Spleen (tissue), 11 donors: ENCODE results near the gene DECR2. TPM values are rescaled to one million over a fixed set of nuclear protein-coding genes. Genes with fewer than 3 reads are reported as not detected.

Experiments
- DNase-seq: peaks from one replicate; pipeline ENCODE4 v3.0.0-alpha.2; 2020
- H3K27ac ChIP-seq, 8 donors: fragments of 200-600 bp; sonication (generic) in 7 of 8; 1 replicate in 4 of 8; 2 replicates in 4 of 8; pipeline versions ENCODE4 v1.5.0 to v1.8.0; 2016 to 2021; ENCODE audit warnings: inconsistent platforms in 4 of 8, mild to moderate bottlenecking in 4 of 8, moderate library complexity in 1 of 8
- H3K27me3 ChIP-seq, 7 donors: fragments of 200-600 bp; sonication (generic) in 6 of 7; replicated peaks in 1 of 7; 1 replicate in 4 of 7; 2 replicates in 3 of 7; pipeline versions ENCODE4 v1.5.0 to v1.8.0; 2016 to 2021; ENCODE audit warnings: inconsistent platforms in 3 of 7, mild to moderate bottlenecking in 1 of 7
- H3K36me3 ChIP-seq, 6 donors: fragments of 200-600 bp; sonication (generic) in 5 of 6; 1 replicate in 4 of 6; 2 replicates in 2 of 6; pipeline versions ENCODE4 v1.5.0 to v1.8.0; 2016 to 2021; ENCODE audit warnings: inconsistent platforms in 2 of 6
- H3K4me1 ChIP-seq, 6 donors: fragments of 200-600 bp; sonication (generic) in 5 of 6; 1 replicate in 3 of 6; 2 replicates in 3 of 6; pipeline versions ENCODE4 v1.5.0 to v1.8.0; 2016 to 2021; ENCODE audit warnings: inconsistent platforms in 3 of 6
- H3K4me3 ChIP-seq, 8 donors: fragments of 200-600 bp; sonication (generic) in 7 of 8; 1 replicate in 4 of 8; 2 replicates in 4 of 8; pipeline versions ENCODE4 v1.5.0 to v1.8.0; 2016 to 2021; ENCODE audit warnings: inconsistent platforms in 4 of 8, mild to moderate bottlenecking in 4 of 8, moderate library complexity in 2 of 8
- H3K9me3 ChIP-seq, 8 donors: fragments of 200-600 bp; sonication (generic) in 7 of 8; 1 replicate in 4 of 8; 2 replicates in 4 of 8; pipeline versions ENCODE4 v1.5.0 to v1.8.0; 2016 to 2021; ENCODE audit warnings: inconsistent platforms in 4 of 8
- POLR2A ChIP-seq, 3 donors: fragments of 450-650 bp; IDR thresholded peaks; one replicate each; pipeline ENCODE4 v1.5.1; 2017; ENCODE audit warnings: antibody characterized with exemption in 3 of 3, mild to moderate bottlenecking in 1 of 3
- POLR2AphosphoS5 ChIP-seq, 3 donors: sonication (generic); formaldehyde crosslinking; IDR thresholded peaks; one replicate each; pipeline ENCODE4 v1.5.1; 2017; ENCODE audit warnings: antibody characterized with exemption in 3 of 3
- WGBS, 5 donors: extraction: QIAGEN DNeasy Blood & Tissue Kit in 3 of 5; methylation state at CpG; one replicate each; pipeline versions ENCODE4 v1.1.5 to v1.1.7; 2013 to 2018; 5-methylcytosine and 5-hydroxymethylcytosine counted together
- intact Hi-C: fragments of 100-400 bp; cut with DNase I; formaldehyde crosslinking; loops from one replicate; pipeline ENCODE4 v1.15.0; 2023; ENCODE audit warnings: low total_unique reads
- polyA plus RNA-seq, 3 donors: library from polyadenylated mRNA; stranded (reverse); fragments of 200-250 nt; gene quantifications; one replicate each; pipeline ENCODE4 v1.2.1, GENCODE V29; 2013
- total RNA-seq, 7 donors: library from RNA; depleted of rRNA in 3 of 7; stranded (reverse); fragments of >200 nt in 3 of 7; fragmentation: NEBNext Ultra II Directional in 4 of 7; extraction: Animal tissue kit (Norgen Biotek cat#: 25700) in 4 of 7; gene quantifications; one replicate each; pipeline versions ENCODE4 v1.1.0 to v1.2.1, GENCODE V29; 2016 to 2021
- TF ChIP-seq, protein P1 (sequence below), 11 experiments: fragments of 200-600 bp in 7 of 11; fragments of 450-650 bp in 4 of 11; sonication (generic) in 4 of 11; IDR thresholded peaks in 8 of 11; conservative IDR thresholded peaks in 3 of 11; 1 replicate in 7 of 11; 2 replicates in 4 of 11; pipeline versions ENCODE4 v1.4.0 to v1.8.0; 2016 to 2021; ENCODE audit warnings: antibody characterized with exemption in 11 of 11, inconsistent platforms in 4 of 11, mild to moderate bottlenecking in 1 of 11
- donor health status: healthy with polysubstance abuse.
- donor health status: DM: no; HTN: no; CAD: no; lungs with moderate emphysema.
- donor health status: DM: no; HTN: no; CAD: no.
- donor health status: Bipolar disorder and iron deficiency.
- donor health status: healthy.
- donor health status: DM: no; HTN: no; CAD: no.
- donor health status: DM: yes; HTN: yes; CAD: no.

The DECR2 gene
- total and polyA plus RNA-seq, 10 donors: 8.9 to 19.5 (median 12.0) TPM

DNA sequence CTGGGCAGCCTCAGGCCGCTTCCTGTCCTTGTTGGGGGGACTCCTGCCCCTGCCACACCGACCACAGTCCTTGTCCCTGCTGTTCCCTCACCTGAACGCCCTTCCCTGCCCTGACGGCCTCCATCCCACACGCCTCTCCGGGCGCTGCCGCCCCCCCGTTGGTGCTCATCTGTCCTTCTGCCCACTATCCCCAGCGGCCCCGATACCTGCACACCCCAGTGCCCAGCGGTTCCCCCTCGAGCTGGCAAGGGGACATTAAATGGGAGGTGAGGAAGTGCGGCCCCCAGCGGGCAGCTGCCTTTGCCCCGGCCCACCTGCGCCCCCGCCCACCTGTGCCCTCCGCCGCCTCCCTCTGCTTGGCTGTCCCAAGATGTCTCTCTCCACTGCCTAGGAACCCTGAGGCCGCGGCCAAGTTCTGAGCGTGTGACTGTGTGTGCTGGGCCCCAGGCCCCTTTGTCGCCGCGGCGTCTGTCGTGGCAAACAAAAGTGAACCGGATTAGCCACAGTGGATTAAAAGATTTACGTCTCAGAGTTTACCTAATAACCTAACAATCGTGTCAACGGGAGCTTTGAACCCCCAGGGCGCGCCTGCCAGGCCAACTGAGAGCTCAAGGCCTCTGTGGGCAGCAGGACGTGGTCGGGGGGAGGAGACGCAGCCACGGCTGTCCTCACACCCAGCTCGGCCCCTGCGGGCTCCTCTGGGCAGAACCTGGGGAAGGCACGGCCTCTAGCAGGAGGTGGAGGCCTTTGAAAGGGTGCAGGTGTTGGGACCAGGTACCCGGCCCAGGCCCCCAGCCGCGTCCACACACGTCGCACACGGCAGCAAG, 41.6 kb upstream of the DECR2 start:
- Histone ChIP-seq H3K9me3 (no peaks in the 10 kb centered on the region), H3K4me1 (peaks cover 0 to 23% (median 3%) of the 10 kb centered on the region in 6 donors), H3K27me3 (peaks cover 0 to 28% (median 4%) of the 10 kb centered on the region in 7 donors), H3K36me3 (no peaks in the 10 kb centered on the region), H3K27ac (no peak overlapping the region), H3K4me3 (no peak overlapping the region)
- 90 to 94% (median 90%) methylated on average over 46 to 47 of the region's 47 CpGs for WGBS, 5 donors
- intact Hi-C loops: loop anchor here (5.0 to 10.0 kb wide), 2 partner anchors 125 to 253 kb away; partner anchors contain the start of gene FAM234A
- TF ChIP-seq POLR2AphosphoS5 (IDR thresholded peaks at IDR 0.05) (no peak), POLR2A (IDR thresholded peaks at IDR 0.05) (no peak)
- TF ChIP-seq, protein P1, sequence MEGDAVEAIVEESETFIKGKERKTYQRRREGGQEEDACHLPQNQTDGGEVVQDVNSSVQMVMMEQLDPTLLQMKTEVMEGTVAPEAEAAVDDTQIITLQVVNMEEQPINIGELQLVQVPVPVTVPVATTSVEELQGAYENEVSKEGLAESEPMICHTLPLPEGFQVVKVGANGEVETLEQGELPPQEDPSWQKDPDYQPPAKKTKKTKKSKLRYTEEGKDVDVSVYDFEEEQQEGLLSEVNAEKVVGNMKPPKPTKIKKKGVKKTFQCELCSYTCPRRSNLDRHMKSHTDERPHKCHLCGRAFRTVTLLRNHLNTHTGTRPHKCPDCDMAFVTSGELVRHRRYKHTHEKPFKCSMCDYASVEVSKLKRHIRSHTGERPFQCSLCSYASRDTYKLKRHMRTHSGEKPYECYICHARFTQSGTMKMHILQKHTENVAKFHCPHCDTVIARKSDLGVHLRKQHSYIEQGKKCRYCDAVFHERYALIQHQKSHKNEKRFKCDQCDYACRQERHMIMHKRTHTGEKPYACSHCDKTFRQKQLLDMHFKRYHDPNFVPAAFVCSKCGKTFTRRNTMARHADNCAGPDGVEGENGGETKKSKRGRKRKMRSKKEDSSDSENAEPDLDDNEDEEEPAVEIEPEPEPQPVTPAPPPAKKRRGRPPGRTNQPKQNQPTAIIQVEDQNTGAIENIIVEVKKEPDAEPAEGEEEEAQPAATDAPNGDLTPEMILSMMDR (IDR thresholded peaks at IDR 0.05 in 8 of 11, conservative IDR thresholded peaks at IDR 0.05 in 3 of 11): no peak
- DNase-seq: no peak

DNA sequence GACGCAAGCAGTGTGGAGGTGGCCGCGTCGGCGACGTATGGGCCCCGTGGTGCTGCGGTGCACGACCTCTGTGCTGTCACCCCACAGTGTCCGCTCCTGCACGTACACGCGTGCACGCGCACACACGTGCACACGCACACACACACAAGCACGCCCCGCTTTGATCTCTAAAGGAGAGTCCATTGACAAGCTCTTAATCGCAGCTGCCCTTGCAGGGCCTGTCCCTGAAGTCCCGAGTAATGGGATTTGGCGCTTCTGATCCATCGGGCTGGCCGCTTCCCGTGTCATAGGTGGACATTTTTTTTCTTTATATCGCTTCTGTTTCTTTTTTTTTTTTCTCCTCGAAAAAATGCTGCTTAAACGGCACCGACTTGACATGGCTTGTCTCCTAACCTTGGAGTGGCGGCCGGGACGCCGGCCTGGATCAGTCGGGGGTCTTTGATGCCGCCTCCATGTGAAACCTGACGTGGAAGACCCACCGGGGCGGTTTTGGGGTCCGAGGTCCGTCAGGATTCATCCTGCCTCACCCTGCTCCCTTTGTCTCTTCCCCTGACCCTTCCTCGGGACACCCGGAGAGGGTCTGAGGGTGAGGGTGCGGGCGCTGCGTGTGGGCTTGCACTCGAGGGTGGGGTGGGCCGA, 40.9 kb upstream of the DECR2 start:
- H3K27ac ChIP-seq: no peak overlapping the region
- intact Hi-C loops: loop anchor here (5.0 kb wide), 1 partner anchor 254 kb away; no protein-coding TSS in a partner anchor
- peaks cover 0 to 17% (median 3%) of the 10 kb centered on the region in 6 donors for H3K4me1 ChIP-seq
- WGBS, 5 donors: 93 to 97% (median 95%) methylated on average over 41 to 47 of the region's 47 CpGs
- H3K9me3 ChIP-seq: no peaks in the 10 kb centered on the region
- TF ChIP-seq POLR2A (IDR thresholded peaks at IDR 0.05) (no peak), POLR2AphosphoS5 (IDR thresholded peaks at IDR 0.05) (no peak)
- TF ChIP-seq, protein P1 (IDR thresholded peaks at IDR 0.05 in 8 of 11, conservative IDR thresholded peaks at IDR 0.05 in 3 of 11): no peak
- H3K36me3 ChIP-seq: no peaks in the 10 kb centered on the region
- no peak overlapping the region for H3K4me3 ChIP-seq
- H3K27me3 ChIP-seq: peaks cover 0 to 28% (median 4%) of the 10 kb centered on the region in 7 donors
- no peak for DNase-seq

DNA sequence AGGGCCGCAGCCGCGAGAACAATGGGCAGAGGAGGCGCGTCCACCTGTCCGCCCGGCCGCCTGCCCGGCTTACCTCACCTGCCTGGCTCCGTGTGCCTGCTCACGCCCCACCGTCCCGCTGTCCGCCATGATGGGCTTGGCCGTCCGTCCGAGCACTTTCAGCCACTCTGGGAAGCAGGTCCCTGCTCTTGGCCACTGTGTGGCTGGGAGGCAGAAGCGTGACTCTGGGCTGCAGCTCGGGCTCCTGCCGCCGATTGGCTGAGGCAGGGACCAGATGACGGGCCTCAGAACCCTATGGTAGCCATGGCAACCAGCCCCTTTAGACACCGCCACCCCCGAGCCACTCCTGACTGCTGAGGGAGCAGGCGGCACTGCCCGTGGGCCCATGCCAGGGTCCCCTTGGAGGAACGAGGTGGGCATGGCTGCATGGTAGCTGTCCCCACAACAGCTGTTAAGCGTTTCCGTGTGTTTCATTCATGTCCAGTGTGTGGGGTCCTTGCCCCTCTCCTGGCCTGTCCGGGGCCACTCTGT, 40.3 kb upstream of the DECR2 start:
- Histone ChIP-seq H3K27me3 (peaks cover 0 to 28% (median 4%) of the 10 kb centered on the region in 7 donors), H3K36me3 (peaks cover 0 to 6% (median 3%) of the 10 kb centered on the region in 6 donors), H3K9me3 (no peaks in the 10 kb centered on the region), H3K4me1 (peaks cover 0 to 11% (median 3%) of the 10 kb centered on the region in 6 donors), H3K27ac (no peak overlapping the region), H3K4me3 (no peak overlapping the region)
- TF ChIP-seq POLR2AphosphoS5 (IDR thresholded peaks at IDR 0.05) (no peak), POLR2A (IDR thresholded peaks at IDR 0.05) (no peak)
- TF ChIP-seq, protein P1 (IDR thresholded peaks at IDR 0.05 in 8 of 11, conservative IDR thresholded peaks at IDR 0.05 in 3 of 11): no peak
- DNase-seq: no peak
- intact Hi-C loops: loop anchor here (5.0 kb wide), 1 partner anchor 254 kb away; no protein-coding TSS in a partner anchor
- 83 to 91% (median 88%) methylated on average over 20 to 30 of the region's 30 CpGs for WGBS, 5 donors
